Measurements from ENCODE around the gene KRTAP21-3.

DNA sequence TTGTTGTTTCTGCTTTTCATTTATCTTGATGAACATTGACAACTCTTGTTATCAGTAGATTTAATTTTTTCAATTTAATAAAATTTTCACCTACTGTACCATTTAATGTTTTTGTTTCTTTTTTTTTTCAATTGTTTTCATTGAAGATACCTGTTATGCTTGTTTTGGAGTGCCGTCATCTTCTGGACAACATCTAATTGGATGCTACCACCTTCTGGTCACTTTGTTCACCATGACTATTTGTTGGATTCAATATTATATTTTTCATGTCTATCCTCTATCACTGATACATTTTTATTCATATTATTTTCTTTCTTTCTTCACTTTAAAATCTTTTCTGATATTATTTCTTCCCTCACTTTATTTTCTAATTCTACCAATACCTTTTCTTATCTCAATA, 14.4 kb upstream of the KRTAP21-3 start:
- TF ChIP-seq, protein P1, sequence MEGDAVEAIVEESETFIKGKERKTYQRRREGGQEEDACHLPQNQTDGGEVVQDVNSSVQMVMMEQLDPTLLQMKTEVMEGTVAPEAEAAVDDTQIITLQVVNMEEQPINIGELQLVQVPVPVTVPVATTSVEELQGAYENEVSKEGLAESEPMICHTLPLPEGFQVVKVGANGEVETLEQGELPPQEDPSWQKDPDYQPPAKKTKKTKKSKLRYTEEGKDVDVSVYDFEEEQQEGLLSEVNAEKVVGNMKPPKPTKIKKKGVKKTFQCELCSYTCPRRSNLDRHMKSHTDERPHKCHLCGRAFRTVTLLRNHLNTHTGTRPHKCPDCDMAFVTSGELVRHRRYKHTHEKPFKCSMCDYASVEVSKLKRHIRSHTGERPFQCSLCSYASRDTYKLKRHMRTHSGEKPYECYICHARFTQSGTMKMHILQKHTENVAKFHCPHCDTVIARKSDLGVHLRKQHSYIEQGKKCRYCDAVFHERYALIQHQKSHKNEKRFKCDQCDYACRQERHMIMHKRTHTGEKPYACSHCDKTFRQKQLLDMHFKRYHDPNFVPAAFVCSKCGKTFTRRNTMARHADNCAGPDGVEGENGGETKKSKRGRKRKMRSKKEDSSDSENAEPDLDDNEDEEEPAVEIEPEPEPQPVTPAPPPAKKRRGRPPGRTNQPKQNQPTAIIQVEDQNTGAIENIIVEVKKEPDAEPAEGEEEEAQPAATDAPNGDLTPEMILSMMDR (IDR thresholded peaks at IDR 0.05) = no peak
- TF ChIP-seq POLR2A (IDR thresholded peaks at IDR 0.05) = no peak
- no peak for TF ChIP-seq EP300 (IDR thresholded peaks at IDR 0.05)

Data from tibial nerve (tissue), 4 donors.